Gastroesophageal sphincter (tissue), 4 donors: ENCODE data around the gene VCP. TPM values are rescaled to one million over a fixed set of nuclear protein-coding genes. Genes with fewer than 3 reads are reported as not detected.

Experiments used
- ATAC-seq: fragments of 150-250 bp; one replicate; pipeline ENCODE4 v1.9.1; 2016; ENCODE audit warnings: mild to moderate bottlenecking, moderate library complexity
- H3K27ac ChIP-seq, 4 donors: fragments of 200-600 bp; sonication (generic) in 3 of 4; 1 replicate in 3 of 4; 2 replicates in 1 of 4; pipeline ENCODE4 v1.5.1; 2016 to 2019
- H3K27me3 ChIP-seq: fragments of 200-600 bp; sonication (generic); one replicate; pipeline ENCODE4 v1.5.1; 2019
- H3K36me3 ChIP-seq, 2 donors: fragments of 200-600 bp; sonication (generic); one replicate each; pipeline ENCODE4 v1.5.1; 2019; ENCODE audit warnings: control low read depth in 1 of 2
- H3K4me1 ChIP-seq, 3 donors: fragments of 200-600 bp; sonication (generic); 1 replicate in 2 of 3; 2 replicates in 1 of 3; pipeline ENCODE4 v1.5.1; 2016 to 2019; ENCODE audit warnings: control low read depth in 2 of 3
- H3K4me3 ChIP-seq, 2 donors: fragments of 200-600 bp; sonication (generic); one replicate each; pipeline ENCODE4 v1.5.1; 2019; ENCODE audit warnings: mild to moderate bottlenecking in 1 of 2, moderate library complexity in 1 of 2
- H3K9me3 ChIP-seq, 3 donors: fragments of 200-600 bp; sonication (generic); one replicate each; pipeline ENCODE4 v1.5.1; 2017 to 2019; ENCODE audit warnings: control low read depth in 2 of 3
- CTCF ChIP-seq, 4 experiments: fragments of 200-600 bp in 2 of 4; fragments of 450-650 bp in 2 of 4; sonication (generic) in 1 of 4; IDR thresholded peaks; one replicate each; pipeline ENCODE4 v1.5.1; 2017 to 2019; ENCODE audit warnings: antibody characterized with exemption in 4 of 4, mild to moderate bottlenecking in 2 of 4, moderate library complexity in 2 of 4
- EP300 ChIP-seq: sonication (generic); formaldehyde crosslinking; IDR thresholded peaks from one replicate; pipeline ENCODE4 v1.6.1; 2017; ENCODE audit warnings: antibody characterized with exemption, mild to moderate bottlenecking
- POLR2A ChIP-seq, 2 donors: fragments of 450-650 bp; IDR thresholded peaks; one replicate each; pipeline ENCODE4 v1.6.1; 2017; ENCODE audit warnings: antibody characterized with exemption in 2 of 2, mild to moderate bottlenecking in 2 of 2, moderate library complexity in 1 of 2
- POLR2AphosphoS5 ChIP-seq: sonication (generic); formaldehyde crosslinking; IDR thresholded peaks from one replicate; pipeline ENCODE4 v1.6.1; 2017; ENCODE audit warnings: antibody characterized with exemption
- WGBS, 2 donors: methylation state at CpG; one replicate each; pipeline ENCODE4 v1.1.5; 2018; ENCODE audit warnings: low coverage in 1 of 2; 5-methylcytosine and 5-hydroxymethylcytosine counted together
- total RNA-seq, 4 donors: library from RNA; depleted of rRNA; stranded (reverse); fragments of >200 nt; gene quantifications; one replicate each; pipeline ENCODE4 v1.1.0, GENCODE V29; 2016

VCP gene
- total RNA-seq, 4 donors from 2014 or later, result 136 to 200 (median 175) TPM

GRCh38 chr9:35110327-35110761, 37.9 kb upstream of the VCP start:
- TF ChIP-seq POLR2A (IDR thresholded peaks at IDR 0.05) (no peak), EP300 (no peak), POLR2AphosphoS5 (peak; percentile 43), CTCF (IDR thresholded peaks at IDR 0.05) (no peak)
- Histone ChIP-seq H3K27me3 (no peaks in the 10 kb centered on the region), H3K36me3 (peaks cover 0 to 34% of the 10 kb centered on the region in 2 donors), H3K27ac (peak overlapping the region in 3 of 4 donors; percentile 84 to 96 (median 91)), H3K4me3 (peak overlapping the region in 1 of 2 donors; percentile 88), H3K4me1 (peaks cover 10 to 60% (median 38%) of the 10 kb centered on the region in 3 donors), H3K9me3 (no peaks in the 10 kb centered on the region)
- no peak for ATAC-seq
- WGBS, 2 donors, result 15% methylated on average over 3 of the region's 3 CpGs; no CpG with 5 or more reads in 1 of the 2 donors

- H3K27ac ChIP-seq, result no peak overlapping the region
- H3K4me1 ChIP-seq, result peaks cover 1 to 50% (median 25%) of the 10 kb centered on the region in 3 donors
- H3K4me3 ChIP-seq, result no peak overlapping the region
- H3K36me3 ChIP-seq, result peaks cover 0 to 47% of the 10 kb centered on the region in 2 donors
- TF ChIP-seq EP300, result no peak
- WGBS, 2 donors, result 76 to 80% methylated on average over 1 to 5 of the region's 8 CpGs
- no peaks in the 10 kb centered on the region for H3K9me3 ChIP-seq
- H3K27me3 ChIP-seq, result no peaks in the 10 kb centered on the region
- ATAC-seq, result no peak
These were observed 36.6 kb upstream of the VCP start for GRCh38 chr9:35108946-35109575.

GRCh38 chr9:35108461-35108860, 36.0 kb upstream of the VCP start:
- Histone ChIP-seq H3K4me3 (no peak overlapping the region), H3K27me3 (no peaks in the 10 kb centered on the region), H3K36me3 (peaks cover 0 to 48% of the 10 kb centered on the region in 2 donors), H3K9me3 (no peaks in the 10 kb centered on the region), H3K4me1 (peaks cover 0 to 50% (median 23%) of the 10 kb centered on the region in 3 donors), H3K27ac (no peak overlapping the region)
- no peak for ATAC-seq
- 75 to 93% methylated on average over 2 to 3 of the region's 6 CpGs for WGBS, 2 donors
- TF ChIP-seq POLR2AphosphoS5 (no peak), CTCF (IDR thresholded peaks at IDR 0.05) (no peak), POLR2A (IDR thresholded peaks at IDR 0.05) (no peak), EP300 (no peak)

- Histone ChIP-seq H3K9me3 (no peaks in the 10 kb centered on the region), H3K4me1 (peaks cover 0 to 45% (median 23%) of the 10 kb centered on the region in 3 donors), H3K4me3 (no peak overlapping the region), H3K27ac (no peak overlapping the region), H3K27me3 (no peaks in the 10 kb centered on the region), H3K36me3 (peaks cover 0 to 48% of the 10 kb centered on the region in 2 donors)
- no peak for ATAC-seq
- no peak for TF ChIP-seq POLR2AphosphoS5
- WGBS, 2 donors, result 56 to 92% methylated on average over 3 to 4 of the region's 18 CpGs
These were observed 35.2 kb upstream of the VCP start for GRCh38 chr9:35107297-35108290.

GRCh38 chr9:35106343-35106730, 33.9 kb upstream of the VCP start:
- 75 to 100% methylated on average over 1 to 2 of the region's 7 CpGs for WGBS, 2 donors
- TF ChIP-seq POLR2AphosphoS5, result no peak
- no peak for ATAC-seq
- H3K4me1 ChIP-seq, result peaks cover 0 to 47% (median 24%) of the 10 kb centered on the region in 3 donors
- H3K9me3 ChIP-seq, result no peaks in the 10 kb centered on the region
- no peak overlapping the region for H3K4me3 ChIP-seq
- peaks cover 0 to 52% of the 10 kb centered on the region in 2 donors for H3K36me3 ChIP-seq
- no peak overlapping the region for H3K27ac ChIP-seq
- H3K27me3 ChIP-seq, result no peaks in the 10 kb centered on the region

- no peaks in the 10 kb centered on the region for H3K9me3 ChIP-seq
- no peak for ATAC-seq
- no peak overlapping the region for H3K27ac ChIP-seq
- peaks cover 0 to 49% (median 24%) of the 10 kb centered on the region in 3 donors for H3K4me1 ChIP-seq
- WGBS, 2 donors, result 86% methylated on average over 4 of the region's 13 CpGs; no CpG with 5 or more reads in 1 of the 2 donors
- H3K27me3 ChIP-seq, result no peaks in the 10 kb centered on the region
- no peak for TF ChIP-seq POLR2A (IDR thresholded peaks at IDR 0.05)
- no peak for TF ChIP-seq POLR2AphosphoS5
- TF ChIP-seq EP300, result no peak
- no peak for TF ChIP-seq CTCF (IDR thresholded peaks at IDR 0.05)
- peaks cover 0 to 58% of the 10 kb centered on the region in 2 donors for H3K36me3 ChIP-seq
- no peak overlapping the region for H3K4me3 ChIP-seq
These were observed 33.3 kb upstream of the VCP start for GRCh38 chr9:35105571-35106342.
